Lung (tissue), 12 donors: Measurements from ENCODE around the gene LTB4R2. TPM values are rescaled to one million over a fixed set of nuclear protein-coding genes. Genes with fewer than 3 reads are reported as not detected.
A peak's percentile ranks its signal among the peaks of the same experiment; 100 is the strongest.

Experiments
- ATAC-seq: fragments of 200-7000 bp; cut with Tn5 transposase; one replicate; pipeline ENCODE4 v1.9.1; 2020; ENCODE audit warnings: moderate number of reproducible peaks; ENCODE audit not compliant: insufficient read depth, low FRiP score
- DNase-seq, 3 donors: peaks; one replicate each; pipeline ENCODE4 v3.0.0-alpha.2; 2013 to 2017
- H3K27ac ChIP-seq, 2 donors: one replicate each; pipeline ENCODE4 v1.5.1; 2013; ENCODE audit warnings: mild to moderate bottlenecking in 2 of 2, moderate library complexity in 2 of 2, control low read depth in 1 of 2, inconsistent platforms in 1 of 2, low read depth in 1 of 2, low read length in 1 of 2
- H3K27me3 ChIP-seq, 3 donors: one replicate each; pipeline ENCODE4 v1.5.1; 2013; ENCODE audit warnings: low read length in 2 of 3; ENCODE audit not compliant: control insufficient read depth in 3 of 3, insufficient read depth in 3 of 3
- H3K36me3 ChIP-seq, 4 donors: one replicate each; pipeline ENCODE4 v1.5.1; 2013; ENCODE audit warnings: low read length in 4 of 4, mild to moderate bottlenecking in 1 of 4, moderate library complexity in 1 of 4; ENCODE audit not compliant: control insufficient read depth in 4 of 4, insufficient read depth in 4 of 4
- H3K4me1 ChIP-seq, 5 donors: one replicate each; pipeline ENCODE4 v1.5.1; 2013; ENCODE audit warnings: low read length in 5 of 5, mild to moderate bottlenecking in 2 of 5, moderate library complexity in 1 of 5; ENCODE audit not compliant: control insufficient read depth in 5 of 5, insufficient read depth in 5 of 5
- H3K4me3 ChIP-seq: one replicate; pipeline ENCODE4 v1.5.1; 2013; ENCODE audit warnings: mild to moderate bottlenecking, control low read depth, moderate library complexity
- H3K9ac ChIP-seq, 2 donors: one replicate each; pipeline ENCODE4 v1.5.1; 2013; ENCODE audit warnings: low read length in 2 of 2, control low read depth in 1 of 2; ENCODE audit not compliant: insufficient read depth in 1 of 2
- H3K9me3 ChIP-seq, 4 donors: one replicate each; pipeline ENCODE4 v1.5.1; 2013; ENCODE audit warnings: low read length in 3 of 4, mild to moderate bottlenecking in 1 of 4, moderate library complexity in 1 of 4; ENCODE audit not compliant: control insufficient read depth in 4 of 4, insufficient read depth in 3 of 4
- CTCF ChIP-seq: IDR thresholded peaks from 2 replicates; pipeline ENCODE4 v1.5.1; 2012; ENCODE audit warnings: mild to moderate bottlenecking; ENCODE audit errors: control extremely low read depth, extremely low read depth
- WGBS, 2 donors: extraction: QIAGEN DNeasy Blood & Tissue Kit; methylation state at CpG; one replicate each; pipeline ENCODE4 v1.1.7; 2013; 5-methylcytosine and 5-hydroxymethylcytosine counted together
- polyA plus RNA-seq, 2 donors: library from polyadenylated mRNA; stranded (reverse); fragments of 200-250 nt; gene quantifications; one replicate each; pipeline ENCODE4 v1.2.1, GENCODE V29; 2013
- total RNA-seq, 2 donors: library from RNA; depleted of rRNA in 1 of 2; stranded (reverse); fragments of >200 nt in 1 of 2; gene quantifications; one replicate each; pipeline ENCODE4 v1.2.1, GENCODE V29; 2014 to 2021
- donor health status: control.
- donor health status: control.
- donor health status: Bipolar disorder and iron deficiency.
- donor health status: healthy.
- donor health status: DM: yes; HTN: yes; CAD: no.

Gene LTB4R2
- total and polyA plus RNA-seq, 4 donors = 1.8 to 14.0 (median 5.7) TPM

- no peak for TF ChIP-seq CTCF
- Histone ChIP-seq H3K4me3 (no peak overlapping the region), H3K36me3 (no peaks in the 10 kb centered on the region), H3K4me1 (peaks cover 0 to 8% (median 0%) of the 10 kb centered on the region in 5 donors), H3K9ac (no peak overlapping the region), H3K27ac (peak overlapping the region in 1 of 2 donors; percentile 32), H3K9me3 (no peaks in the 10 kb centered on the region), H3K27me3 (no peaks in the 10 kb centered on the region)
- WGBS, 2 donors = 51 to 57% methylated on average over 7 of the region's 7 CpGs
- ATAC-seq (no peak), DNase-seq (no peak)
These were observed 45.1 kb downstream of the LTB4R2 start for GRCh38 chr14:24355009-24355408.

DNA sequence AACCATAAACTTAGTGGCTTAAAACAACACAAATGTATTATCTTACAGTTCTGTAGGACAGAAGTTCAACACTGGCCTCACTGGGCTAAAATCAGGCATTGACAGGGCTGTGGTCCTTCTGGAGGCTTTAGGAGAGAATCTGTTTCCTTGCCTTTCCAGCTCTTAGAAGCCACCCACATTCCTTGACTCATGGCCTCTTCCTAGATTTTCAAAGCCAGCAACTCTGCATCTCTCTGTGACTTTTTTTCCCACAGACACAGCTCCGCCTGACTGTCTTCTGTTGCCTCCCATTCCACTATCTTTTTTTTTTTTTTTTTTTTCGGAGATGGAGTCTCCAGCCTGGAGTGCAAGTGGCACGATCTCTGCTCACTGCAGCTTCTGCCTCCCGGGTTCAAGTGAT is 46.3 kb downstream of the LTB4R2 start:
- H3K27ac ChIP-seq = no peak overlapping the region
- peaks cover 0 to 8% (median 0%) of the 10 kb centered on the region in 5 donors for H3K4me1 ChIP-seq
- H3K9ac ChIP-seq = no peak overlapping the region
- ATAC-seq (no peak), DNase-seq (no peak)
- no peak for TF ChIP-seq CTCF
- H3K36me3 ChIP-seq = no peaks in the 10 kb centered on the region
- no peaks in the 10 kb centered on the region for H3K27me3 ChIP-seq
- H3K9me3 ChIP-seq = no peaks in the 10 kb centered on the region
- 91 to 98% methylated on average over 4 of the region's 4 CpGs for WGBS, 2 donors
- no peak overlapping the region for H3K4me3 ChIP-seq

- H3K36me3 ChIP-seq = no peaks in the 10 kb centered on the region
- peaks cover 0 to 5% (median 3%) of the 10 kb centered on the region in 5 donors for H3K4me1 ChIP-seq
- no peak for ATAC-seq
- DNase-seq = no peak
- no peak for TF ChIP-seq CTCF
- H3K27me3 ChIP-seq = no peaks in the 10 kb centered on the region
- H3K9me3 ChIP-seq = no peaks in the 10 kb centered on the region
- no peak overlapping the region for H3K27ac ChIP-seq
- H3K9ac ChIP-seq = no peak overlapping the region
- no peak overlapping the region for H3K4me3 ChIP-seq
- WGBS, 2 donors = 97 to 98% methylated on average over 3 of the region's 3 CpGs
These were observed 50.3 kb downstream of the LTB4R2 start for GRCh38 chr14:24360281-24360680.

GRCh38 chr14:24361326-24361725 is 51.4 kb downstream of the LTB4R2 start:
- DNase-seq (no peak), ATAC-seq (no peak)
- H3K36me3 ChIP-seq = no peaks in the 10 kb centered on the region
- no peak overlapping the region for H3K9ac ChIP-seq
- H3K4me1 ChIP-seq = peaks cover 0 to 13% (median 6%) of the 10 kb centered on the region in 5 donors
- H3K4me3 ChIP-seq = no peak overlapping the region
- TF ChIP-seq CTCF = no peak
- no peaks in the 10 kb centered on the region for H3K9me3 ChIP-seq
- no peak overlapping the region for H3K27ac ChIP-seq
- H3K27me3 ChIP-seq = no peaks in the 10 kb centered on the region
- WGBS, 2 donors = 74 to 84% methylated on average over 2 of the region's 2 CpGs
